ENCODE results near the gene TMC1.

Gene TMC1

DNA sequence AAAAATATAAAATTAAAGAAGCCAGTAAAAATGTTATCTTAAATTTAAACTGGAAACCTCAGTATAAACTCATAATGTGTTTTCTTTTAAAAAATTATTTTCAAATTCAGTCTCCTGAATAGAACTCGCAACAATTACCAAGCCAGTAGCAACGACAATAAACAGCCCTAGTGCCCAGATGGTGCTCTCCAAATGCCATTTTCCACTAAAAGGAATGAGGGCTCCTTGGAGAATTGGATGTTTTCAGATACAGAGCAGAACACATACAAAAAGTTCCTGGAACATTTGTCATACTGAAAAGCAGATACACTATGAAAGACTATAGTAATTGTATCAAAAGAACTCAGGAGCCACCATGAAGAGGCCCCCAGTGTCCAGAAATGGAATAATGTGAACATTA is 97.4 kb downstream of the TMC1 start:
- DNase-seq: no peak

GRCh38 chr9:72622186-72622585 is 100.8 kb downstream of the TMC1 start:
- DNase-seq: no peak

DNA sequence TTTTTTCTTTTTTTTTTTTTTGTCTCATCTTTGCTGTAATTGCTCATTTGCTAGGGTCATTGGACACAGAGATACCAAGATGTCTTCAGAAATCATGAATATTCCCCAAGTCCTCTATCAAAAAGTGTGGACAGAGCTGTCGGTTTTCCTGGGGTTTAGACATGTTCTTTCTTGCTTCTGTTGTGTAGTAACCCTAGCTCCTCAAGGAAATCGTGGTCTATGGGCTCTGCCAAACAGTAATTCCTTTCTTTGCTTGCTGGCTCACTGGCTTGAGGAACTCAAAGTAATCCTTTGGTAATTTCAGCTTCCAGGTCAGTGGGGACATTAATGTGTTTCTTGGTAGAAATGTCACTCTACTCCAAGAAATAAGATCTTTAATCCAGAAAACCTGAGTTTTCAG is 101.7 kb downstream of the TMC1 start:
- no peak for DNase-seq

GRCh38 chr9:72627147-72627546 is 105.7 kb downstream of the TMC1 start:
- no peak for DNase-seq

DNA sequence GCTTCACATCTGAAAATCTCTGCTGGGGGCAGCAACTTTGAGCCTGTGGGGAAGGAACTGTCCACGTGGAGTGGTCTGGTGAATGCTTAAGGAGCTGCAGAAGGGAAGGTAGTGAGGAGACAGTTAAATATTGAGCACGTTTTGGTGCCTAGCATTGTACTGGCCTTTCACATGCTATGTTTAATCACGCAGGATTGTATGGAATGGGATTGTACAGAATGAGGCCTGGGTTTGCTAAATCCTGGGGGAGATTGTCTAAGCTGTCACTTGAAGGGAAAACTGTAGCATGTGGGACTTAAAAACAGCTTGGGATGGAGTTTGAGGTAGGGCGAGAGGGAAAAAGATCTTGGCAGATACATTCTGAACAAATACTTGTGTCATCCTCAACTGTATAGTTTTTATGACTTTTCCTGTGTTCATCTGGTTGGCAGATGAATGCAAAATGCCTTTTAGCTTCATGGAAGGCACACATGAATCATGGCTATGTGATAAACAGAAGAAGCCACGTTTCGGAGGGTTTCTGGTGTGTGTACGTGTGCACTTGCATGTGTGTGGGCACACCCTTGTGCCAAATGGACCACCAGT is 106.6 kb downstream of the TMC1 start:
- DNase-seq: no peak

DNA sequence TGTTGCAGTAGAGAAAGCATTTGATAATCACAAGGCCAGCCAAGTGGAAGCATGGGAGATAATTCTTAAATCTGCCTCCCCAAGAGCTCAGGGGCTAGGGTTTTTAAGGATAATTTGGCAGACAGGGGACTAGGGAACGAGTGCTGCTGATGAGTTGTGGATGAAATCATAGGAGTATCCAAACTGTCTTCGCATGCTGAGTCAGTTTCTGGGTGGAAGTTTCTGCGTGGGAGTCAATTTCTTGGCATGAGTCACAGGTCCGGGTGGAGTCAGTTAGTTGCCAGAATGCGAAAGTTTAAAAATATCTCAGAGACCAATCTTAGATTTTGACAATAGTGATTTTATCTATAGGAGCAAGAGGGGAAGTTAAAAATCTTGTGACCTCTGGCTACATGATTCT is 112.6 kb downstream of the TMC1 start:
- peak; percentile 45 for DNase-seq

DNA sequence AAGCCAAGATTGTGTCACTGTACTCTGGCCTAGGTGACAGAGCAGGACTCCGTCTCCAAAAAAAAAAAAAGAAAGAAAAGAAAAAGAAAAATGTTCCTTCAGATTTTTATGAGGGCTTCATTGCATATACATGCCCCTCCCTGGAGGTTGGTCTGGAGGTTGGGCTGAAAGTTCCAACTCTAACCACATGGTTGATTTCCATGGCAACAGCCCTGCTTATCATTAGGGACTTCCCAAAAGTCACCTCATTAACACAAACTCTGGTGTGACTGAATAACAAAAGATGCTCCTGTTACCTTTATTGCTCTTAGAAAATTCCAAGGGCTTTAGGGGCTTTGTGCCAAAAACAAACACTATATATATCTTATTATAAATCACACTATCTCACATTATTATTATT is 113.8 kb downstream of the TMC1 start:
- peak; percentile 28 for DNase-seq

- no peak for DNase-seq
These were observed 115.2 kb downstream of the TMC1 start for GRCh38 chr9:72636621-72637020.

GRCh38 chr9:72643651-72644050 is 122.2 kb downstream of the TMC1 start:
- no peak for DNase-seq

DNA sequence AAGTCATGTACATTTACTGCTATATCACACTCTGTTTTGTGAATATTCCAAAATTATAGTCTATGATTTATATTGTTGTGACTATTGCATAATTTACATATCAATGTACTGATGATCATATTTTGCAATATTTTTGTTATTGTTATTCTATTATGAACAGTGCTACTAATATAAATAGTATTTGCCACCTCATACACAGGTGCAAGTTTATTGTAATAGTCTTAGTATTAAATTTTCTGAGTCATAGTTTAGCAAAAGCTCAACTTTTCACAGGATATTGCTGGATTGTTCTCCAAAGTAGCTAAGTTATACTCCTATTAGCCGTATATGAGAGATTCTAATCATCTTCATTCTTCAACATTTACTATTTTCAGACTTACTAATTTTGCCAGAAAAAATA is 124.7 kb downstream of the TMC1 start:
- no peak for DNase-seq

DNA sequence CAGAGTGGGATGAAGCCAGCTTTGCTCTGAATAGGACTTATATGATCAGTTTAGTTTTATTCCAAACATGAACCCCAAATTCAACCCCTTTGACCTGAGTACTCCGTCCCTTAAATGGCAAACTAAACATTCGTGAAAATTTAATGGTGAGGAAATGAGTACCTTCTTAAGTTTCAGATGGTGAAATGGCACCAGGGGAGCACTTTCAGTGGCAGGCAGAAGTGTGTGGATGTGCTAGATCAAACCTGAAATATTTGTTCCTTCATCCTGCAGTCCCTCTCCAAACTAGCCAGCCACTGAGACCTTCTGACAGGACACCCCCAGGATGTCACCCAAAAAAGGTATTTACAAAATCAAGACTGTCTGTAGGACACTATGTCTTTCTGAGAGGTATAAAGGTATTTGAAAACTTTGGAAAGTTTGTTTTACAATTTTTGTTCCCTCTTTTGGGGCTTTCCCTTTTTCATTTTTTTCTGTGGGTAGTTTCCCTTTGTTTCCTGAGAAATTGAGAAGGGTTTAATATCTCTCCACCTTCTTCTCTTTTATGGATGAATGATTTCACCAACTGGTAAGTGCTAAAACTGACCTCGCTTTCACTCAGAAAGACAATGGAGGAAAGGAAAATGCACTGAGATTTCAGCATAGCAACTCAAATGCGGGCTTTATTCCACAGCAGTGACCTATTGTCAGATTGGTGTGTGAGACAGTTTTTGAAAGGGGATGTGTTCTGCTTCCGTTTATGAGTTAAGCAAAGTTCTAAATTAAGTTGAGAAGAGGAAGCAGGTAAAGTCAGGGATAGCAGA is 127.1 kb downstream of the TMC1 start:
- no peak for DNase-seq

GRCh38 chr9:72649127-72649442 is 127.7 kb downstream of the TMC1 start:
- no peak for DNase-seq

GRCh38 chr9:72650206-72650605 is 128.8 kb downstream of the TMC1 start:
- no peak for DNase-seq

DNA sequence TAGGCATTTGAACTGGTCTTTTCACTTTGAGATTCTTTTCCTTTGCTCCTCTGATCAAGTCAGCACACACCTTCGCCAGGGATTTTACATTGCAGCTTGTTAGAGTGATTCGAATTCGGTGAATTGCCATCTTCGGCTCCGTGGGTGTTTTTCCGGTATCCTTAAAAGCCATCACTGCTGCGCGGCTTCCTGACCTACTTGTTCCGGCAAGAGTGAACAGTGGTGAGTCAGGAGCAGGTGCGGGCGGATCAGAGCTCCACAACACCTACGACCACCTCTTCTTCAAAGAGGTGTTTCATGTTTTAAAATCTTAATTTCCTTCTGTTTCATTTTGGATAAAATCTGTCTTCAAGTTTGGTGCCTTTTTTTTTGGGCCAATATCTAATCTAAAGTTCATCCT is 134.6 kb downstream of the TMC1 start:
- DNase-seq: no peak

GRCh38 chr9:72657023-72657422 is 135.6 kb downstream of the TMC1 start:
- no peak for DNase-seq

GRCh38 chr9:72658703-72659102 is 137.3 kb downstream of the TMC1 start:
- no peak for DNase-seq

DNA sequence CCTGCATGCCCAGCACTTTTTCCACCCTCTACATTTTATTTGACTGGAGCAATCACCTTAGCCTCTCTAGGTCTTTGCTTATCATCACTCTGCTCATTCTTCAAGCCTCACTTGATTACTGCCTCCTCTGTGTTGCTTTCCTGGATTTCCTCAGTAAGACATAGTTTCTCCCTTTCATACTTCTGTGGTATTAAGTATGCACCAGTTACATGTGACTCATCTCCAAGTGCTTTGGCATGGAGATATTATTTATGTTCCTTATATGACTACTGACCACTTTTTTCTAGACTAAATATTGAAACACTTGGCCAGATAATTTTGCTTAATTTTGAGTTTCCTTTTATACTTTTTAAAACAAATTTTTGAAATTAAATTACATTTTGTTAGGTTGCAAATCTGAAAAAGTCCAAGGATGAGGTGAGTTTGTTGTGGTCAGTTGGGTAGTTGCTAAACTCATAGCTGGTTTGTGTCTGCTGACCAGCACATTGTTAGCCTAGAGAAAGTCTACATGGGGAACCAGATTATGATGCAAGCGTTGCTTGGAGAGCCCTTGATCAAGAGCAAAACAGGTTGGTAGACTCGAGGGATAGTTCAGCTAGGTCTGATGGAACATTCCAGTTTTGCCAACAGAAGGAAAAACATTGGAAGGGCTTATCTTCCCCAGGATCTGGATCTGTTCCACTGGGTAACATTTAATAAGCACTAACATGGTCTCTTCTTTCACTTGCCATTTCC is 140.2 kb downstream of the TMC1 start:
- no peak for DNase-seq

GRCh38 chr9:72665421-72665820 is 144.0 kb downstream of the TMC1 start:
- DNase-seq: no peak

- no peak for DNase-seq
These were observed 145.8 kb downstream of the TMC1 start for GRCh38 chr9:72667181-72667580.

GRCh38 chr9:72674961-72675360 is 153.6 kb downstream of the TMC1 start:
- no peak for DNase-seq

GRCh38 chr9:72675586-72675985 is 154.2 kb downstream of the TMC1 start:
- no peak for DNase-seq

GRCh38 chr9:72680593-72681282 is 159.3 kb downstream of the TMC1 start:
- no peak for DNase-seq

DNA sequence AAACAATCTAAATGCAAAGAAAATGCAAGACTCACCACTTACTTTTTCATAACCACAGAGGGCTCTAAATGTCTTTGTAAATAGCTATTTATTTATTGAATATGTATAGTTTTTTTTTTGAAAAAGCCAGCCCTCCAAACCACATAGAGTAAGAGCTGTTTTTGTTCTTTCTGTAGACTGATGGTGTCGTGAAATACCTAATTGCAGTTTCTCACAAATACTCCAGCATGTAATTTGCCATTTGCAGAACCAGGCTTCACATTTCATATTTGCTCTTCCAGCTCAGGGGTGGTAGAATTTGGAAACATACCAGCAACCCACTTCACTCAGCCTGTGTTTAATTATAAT is 159.8 kb downstream of the TMC1 start:
- no peak for DNase-seq

DNA sequence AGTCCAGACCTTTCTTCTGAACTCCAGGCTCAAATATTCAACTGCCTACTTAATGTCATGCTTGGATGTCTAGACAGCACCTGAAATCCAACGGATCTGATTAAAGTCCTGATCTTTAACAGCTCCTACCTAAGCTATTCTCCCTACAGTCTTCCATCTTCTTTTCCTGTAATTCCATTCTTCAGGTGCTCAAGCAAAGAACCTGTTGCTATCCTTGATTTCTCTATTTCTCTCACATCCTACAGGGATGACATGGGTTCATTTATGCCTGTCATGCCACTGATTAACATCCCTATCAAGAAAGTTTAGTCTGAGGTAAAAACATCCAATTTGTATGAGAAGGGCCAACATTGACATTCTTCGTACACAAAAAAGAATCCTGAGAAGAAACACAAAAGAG is 163.2 kb downstream of the TMC1 start:
- DNase-seq: no peak
